Lower lobe of right lung (tissue), 2 donors: ENCODE results near the gene NRP2. TPM values are rescaled to one million over a fixed set of nuclear protein-coding genes. Genes with fewer than 3 reads are reported as not detected.

Source experiments
- ATAC-seq, 2 donors: fragments of 200-7000 bp; cut with Tn5 transposase; one replicate each; pipeline ENCODE4 v1.9.1; 2020 to 2022; ENCODE audit warnings: mild to moderate bottlenecking in 2 of 2, moderate library complexity in 2 of 2
- DNase-seq: peaks from one replicate; pipeline ENCODE4 v3.0.0-alpha.2; 2020
- H3K27ac ChIP-seq: fragments of 200-600 bp; one replicate; pipeline ENCODE4 v1.8.0; 2022
- H3K27me3 ChIP-seq: fragments of 200-600 bp; one replicate; pipeline ENCODE4 v1.8.0; 2022; ENCODE audit warnings: low read depth
- H3K36me3 ChIP-seq: fragments of 200-600 bp; one replicate; pipeline ENCODE4 v1.8.0; 2022; ENCODE audit warnings: mild to moderate bottlenecking
- H3K4me1 ChIP-seq: fragments of 200-600 bp; one replicate; pipeline ENCODE4 v1.8.0; 2022
- H3K4me3 ChIP-seq: fragments of 200-600 bp; one replicate; pipeline ENCODE4 v1.8.0; 2022; ENCODE audit warnings: mild to moderate bottlenecking
- H3K9me3 ChIP-seq: fragments of 200-600 bp; one replicate; pipeline ENCODE4 v1.8.0; 2022
- CTCF ChIP-seq: fragments of 200-600 bp; IDR thresholded peaks from one replicate; pipeline ENCODE4 v1.8.0; 2022; ENCODE audit warnings: antibody characterized with exemption, mild to moderate bottlenecking
- intact Hi-C: fragments of 100-400 bp; cut with DNase I; formaldehyde crosslinking; loops from one replicate; pipeline ENCODE4 v1.11.0; 2022
- total RNA-seq: library from RNA; stranded (reverse); fragmentation: NEBNext Ultra II Directional; extraction: Animal tissue kit (Norgen Biotek cat#: 25700); gene quantifications from one replicate; pipeline ENCODE4 v1.2.1, GENCODE V29; 2021
- donor health status: DM: no; HTN: yes; CAD: no; lungs with severe emphysema.

NRP2 gene
- total RNA-seq, 1 donor from 2014 or later, result 67.5 TPM

- no peak overlapping the region for H3K27ac ChIP-seq
- no peaks in the 10 kb centered on the region for H3K36me3 ChIP-seq
- H3K4me3 ChIP-seq, result no peak overlapping the region
- peaks cover 3% of the 10 kb centered on the region for H3K4me1 ChIP-seq
- TF ChIP-seq CTCF, result no peak
- H3K27me3 ChIP-seq, result no peaks in the 10 kb centered on the region
- intact Hi-C loops, result no loop called here
- ATAC-seq, result no peak
- no peak for DNase-seq
- H3K9me3 ChIP-seq, result peaks cover 5% of the 10 kb centered on the region
Measured at GRCh38 chr2:205814039-205814364, 131.7 kb downstream of the NRP2 start.

- ATAC-seq, result no peak
- peaks cover 3% of the 10 kb centered on the region for H3K4me1 ChIP-seq
- no peaks in the 10 kb centered on the region for H3K27me3 ChIP-seq
- no peak for DNase-seq
- no peak for TF ChIP-seq CTCF
- intact Hi-C loops, result no loop called here
- H3K27ac ChIP-seq, result no peak overlapping the region
- H3K9me3 ChIP-seq, result peaks cover 5% of the 10 kb centered on the region
- H3K4me3 ChIP-seq, result no peak overlapping the region
- no peaks in the 10 kb centered on the region for H3K36me3 ChIP-seq
Measured at GRCh38 chr2:205815673-205816072, 133.4 kb downstream of the NRP2 start.

- intact Hi-C loops, result no loop called here
- no peak for DNase-seq
- no peaks in the 10 kb centered on the region for H3K27me3 ChIP-seq
Measured at GRCh38 chr2:205816268-205816667, 134.0 kb downstream of the NRP2 start.

GRCh38 chr2:205822579-205822978 lies 140.3 kb downstream of the NRP2 start:
- DNase-seq (no peak), ATAC-seq (no peak)
- no peak overlapping the region for H3K27ac ChIP-seq
- no peak for TF ChIP-seq CTCF
- no peaks in the 10 kb centered on the region for H3K36me3 ChIP-seq
- no peaks in the 10 kb centered on the region for H3K4me1 ChIP-seq
- intact Hi-C loops, result no loop called here
- no peak overlapping the region for H3K4me3 ChIP-seq
- H3K9me3 ChIP-seq, result no peaks in the 10 kb centered on the region
- H3K27me3 ChIP-seq, result no peaks in the 10 kb centered on the region

More at GRCh38 chr2:205816268-205816667, 134.0 kb downstream of the NRP2 start:
- Histone ChIP-seq H3K4me3 (no peak overlapping the region), H3K36me3 (no peaks in the 10 kb centered on the region), H3K4me1 (peaks cover 3% of the 10 kb centered on the region), H3K27ac (no peak overlapping the region), H3K9me3 (peaks cover 5% of the 10 kb centered on the region)
- no peak for TF ChIP-seq CTCF
- ATAC-seq, result no peak

GRCh38 chr2:205827809-205828365 lies 145.6 kb downstream of the NRP2 start:
- no peak for TF ChIP-seq CTCF
- ATAC-seq, result no peak
- intact Hi-C loops, result no loop called here

GRCh38 chr2:205833864-205834263 lies 151.6 kb downstream of the NRP2 start:
- intact Hi-C loops, result no loop called here
- DNase-seq, result no peak
- TF ChIP-seq CTCF, result no peak
- Histone ChIP-seq H3K4me1 (peaks cover 5% of the 10 kb centered on the region), H3K27me3 (no peaks in the 10 kb centered on the region), H3K36me3 (no peaks in the 10 kb centered on the region), H3K4me3 (no peak overlapping the region), H3K27ac (no peak overlapping the region), H3K9me3 (no peaks in the 10 kb centered on the region)
- ATAC-seq, result no peak

More at GRCh38 chr2:205827809-205828365, 145.6 kb downstream of the NRP2 start:
- H3K4me1 ChIP-seq, result no peaks in the 10 kb centered on the region
- H3K27me3 ChIP-seq, result no peaks in the 10 kb centered on the region
- no peak overlapping the region for H3K27ac ChIP-seq
- no peak overlapping the region for H3K4me3 ChIP-seq
- H3K9me3 ChIP-seq, result no peaks in the 10 kb centered on the region
- DNase-seq, result no peak
- no peaks in the 10 kb centered on the region for H3K36me3 ChIP-seq
